ENCODE data around the gene POU6F2. TPM values are rescaled to one million over a fixed set of nuclear protein-coding genes. Genes with fewer than 3 reads are reported as not detected.

Gene POU6F2
- total and polyA plus RNA-seq, 8 donors = 0.37 TPM; not detected in 7

- intact Hi-C loops (cut with DNase I; ENCODE audit: low total_unique reads) = loop anchor here (5.0 kb wide), 1 partner anchor 533 kb away; no protein-coding TSS in a partner anchor
- H3K36me3 ChIP-seq = no peaks in the 10 kb centered on the region
- peaks cover 0 to 6% (median 0%) of the 10 kb centered on the region in 4 donors for H3K4me1 ChIP-seq
- no peak for TF ChIP-seq POLR2A (IDR thresholded peaks at IDR 0.05)
- TF ChIP-seq, protein P1, sequence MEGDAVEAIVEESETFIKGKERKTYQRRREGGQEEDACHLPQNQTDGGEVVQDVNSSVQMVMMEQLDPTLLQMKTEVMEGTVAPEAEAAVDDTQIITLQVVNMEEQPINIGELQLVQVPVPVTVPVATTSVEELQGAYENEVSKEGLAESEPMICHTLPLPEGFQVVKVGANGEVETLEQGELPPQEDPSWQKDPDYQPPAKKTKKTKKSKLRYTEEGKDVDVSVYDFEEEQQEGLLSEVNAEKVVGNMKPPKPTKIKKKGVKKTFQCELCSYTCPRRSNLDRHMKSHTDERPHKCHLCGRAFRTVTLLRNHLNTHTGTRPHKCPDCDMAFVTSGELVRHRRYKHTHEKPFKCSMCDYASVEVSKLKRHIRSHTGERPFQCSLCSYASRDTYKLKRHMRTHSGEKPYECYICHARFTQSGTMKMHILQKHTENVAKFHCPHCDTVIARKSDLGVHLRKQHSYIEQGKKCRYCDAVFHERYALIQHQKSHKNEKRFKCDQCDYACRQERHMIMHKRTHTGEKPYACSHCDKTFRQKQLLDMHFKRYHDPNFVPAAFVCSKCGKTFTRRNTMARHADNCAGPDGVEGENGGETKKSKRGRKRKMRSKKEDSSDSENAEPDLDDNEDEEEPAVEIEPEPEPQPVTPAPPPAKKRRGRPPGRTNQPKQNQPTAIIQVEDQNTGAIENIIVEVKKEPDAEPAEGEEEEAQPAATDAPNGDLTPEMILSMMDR (IDR thresholded peaks at IDR 0.05) = no peak
- TF ChIP-seq EP300 (IDR thresholded peaks at IDR 0.05) = no peak
- no peak for TF ChIP-seq POLR2AphosphoS5 (IDR thresholded peaks at IDR 0.05)
- 82 to 86% (median 85%) methylated on average over 3 of the region's 3 CpGs for WGBS, 5 donors
- no peaks in the 10 kb centered on the region for H3K27me3 ChIP-seq
- H3K9me3 ChIP-seq = no peaks in the 10 kb centered on the region
- no peak overlapping the region for H3K4me3 ChIP-seq
- DNase-seq = no peak
- H3K27ac ChIP-seq = no peak overlapping the region
These were observed 43.7 kb upstream of the POU6F2 start for GRCh38 chr7:38934051-38934450.

DNA sequence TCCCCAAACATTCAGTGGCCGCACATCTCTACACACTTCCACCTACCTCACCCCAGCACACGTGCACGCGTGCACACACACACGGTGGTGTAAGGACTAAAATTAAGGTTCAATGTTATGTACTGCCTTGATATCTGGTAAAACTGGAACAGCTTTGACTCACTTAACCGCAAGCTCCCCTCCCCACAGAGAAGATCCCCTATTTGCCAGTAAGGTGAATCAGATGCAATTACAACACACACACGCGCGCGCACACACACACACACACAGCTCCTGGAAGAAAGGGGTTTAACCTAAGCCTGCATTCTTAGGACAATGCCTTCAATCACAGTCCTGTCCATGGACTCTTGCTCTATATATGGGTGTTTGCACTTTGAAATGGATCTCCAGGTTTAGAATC, 43.2 kb upstream of the POU6F2 start:
- H3K9me3 ChIP-seq = no peaks in the 10 kb centered on the region
- H3K27ac ChIP-seq = no peak overlapping the region
- intact Hi-C loops (cut with DNase I; ENCODE audit: low total_unique reads) = loop anchor here (5.0 kb wide), 1 partner anchor 533 kb away; no protein-coding TSS in a partner anchor
- H3K36me3 ChIP-seq = no peaks in the 10 kb centered on the region
- no peak overlapping the region for H3K4me3 ChIP-seq
- 87 to 93% (median 92%) methylated on average over 10 of the region's 10 CpGs for WGBS, 5 donors
- no peak for TF ChIP-seq POLR2A (IDR thresholded peaks at IDR 0.05)
- TF ChIP-seq EP300 (IDR thresholded peaks at IDR 0.05) = no peak
- TF ChIP-seq POLR2AphosphoS5 (IDR thresholded peaks at IDR 0.05) = no peak
- TF ChIP-seq, protein P1 (IDR thresholded peaks at IDR 0.05) = no peak
- no peaks in the 10 kb centered on the region for H3K27me3 ChIP-seq
- peaks cover 0 to 6% (median 0%) of the 10 kb centered on the region in 4 donors for H3K4me1 ChIP-seq
- DNase-seq = no peak

DNA sequence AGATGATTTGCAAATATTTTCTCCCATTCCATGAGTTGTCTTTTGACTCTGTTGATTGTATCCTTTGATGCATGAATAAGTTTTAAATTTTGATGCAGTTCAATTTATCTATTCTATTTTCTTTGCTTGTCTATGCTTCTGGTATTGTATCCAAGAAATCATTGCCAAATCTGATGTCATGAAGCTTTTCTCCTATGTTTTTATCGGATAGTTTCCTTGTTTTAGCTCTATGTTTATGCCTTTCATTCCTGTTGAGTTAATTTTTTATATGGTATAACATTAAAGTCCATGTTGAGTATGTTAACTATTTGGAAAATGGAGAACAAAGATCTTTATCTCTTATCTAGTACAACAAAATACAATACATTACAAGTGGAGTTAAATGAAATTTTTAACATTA, 41.1 kb upstream of the POU6F2 start:
- TF ChIP-seq EP300 (IDR thresholded peaks at IDR 0.05) = no peak
- TF ChIP-seq POLR2AphosphoS5 (IDR thresholded peaks at IDR 0.05) = no peak
- TF ChIP-seq, protein P1 (IDR thresholded peaks at IDR 0.05) = no peak
- no peak for TF ChIP-seq POLR2A (IDR thresholded peaks at IDR 0.05)
- intact Hi-C loops (cut with DNase I; ENCODE audit: low total_unique reads) = no loop called here
- Histone ChIP-seq H3K36me3 (no peaks in the 10 kb centered on the region), H3K27me3 (no peaks in the 10 kb centered on the region), H3K9me3 (no peaks in the 10 kb centered on the region), H3K4me1 (peaks cover 0 to 6% (median 0%) of the 10 kb centered on the region in 4 donors), H3K4me3 (no peak overlapping the region), H3K27ac (no peak overlapping the region)
- WGBS, 5 donors = 65 to 88% (median 78%) methylated on average over 1 of the region's 1 CpG
- DNase-seq = no peak

- Histone ChIP-seq H3K36me3 (no peaks in the 10 kb centered on the region), H3K4me3 (no peak overlapping the region), H3K27ac (no peak overlapping the region), H3K4me1 (no peaks in the 10 kb centered on the region), H3K27me3 (no peaks in the 10 kb centered on the region), H3K9me3 (no peaks in the 10 kb centered on the region)
- WGBS, 5 donors = 31 to 65% (median 48%) methylated on average over 1 of the region's 1 CpG
- no peak for DNase-seq
- TF ChIP-seq, protein P1 (IDR thresholded peaks at IDR 0.05) = no peak
- TF ChIP-seq POLR2A (IDR thresholded peaks at IDR 0.05) (no peak), EP300 (IDR thresholded peaks at IDR 0.05) (no peak), POLR2AphosphoS5 (IDR thresholded peaks at IDR 0.05) (no peak)
- intact Hi-C loops (cut with DNase I; ENCODE audit: low total_unique reads) = no loop called here
These were observed 39.7 kb upstream of the POU6F2 start for GRCh38 chr7:38938001-38938485.
